ENCODE results near the gene ZNF337. TPM values are rescaled to one million over a fixed set of nuclear protein-coding genes. Genes with fewer than 3 reads are reported as not detected.
"Not testable (repeated sequence)": the region's sequence is repeated elsewhere in the genome, so short reads cannot be mapped to it uniquely, and the experiment has no call there.

The ZNF337 gene
- total RNA-seq, 1 donor from 2014 or later, result 16.2 TPM

DNA sequence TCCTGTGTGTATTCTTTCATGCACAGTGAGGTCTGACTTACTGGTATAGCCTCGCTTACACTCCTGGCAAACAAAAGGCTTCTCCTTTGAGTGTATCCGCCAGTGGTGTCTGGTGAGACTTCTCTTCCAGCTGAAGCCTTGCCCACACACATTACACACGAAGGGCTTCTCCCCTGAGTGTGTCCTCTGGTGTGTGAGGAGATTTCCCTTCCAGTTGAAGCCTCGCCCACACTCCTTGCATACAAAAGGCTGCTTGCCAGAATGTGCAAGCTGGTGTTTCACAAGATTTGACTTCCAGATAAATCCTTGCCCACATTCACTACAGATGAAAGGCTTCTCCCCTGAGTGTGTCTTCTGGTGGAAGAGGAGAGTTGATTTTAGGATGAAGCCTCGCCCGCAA, 21.5 kb downstream of the ZNF337 start:
- H3K27ac ChIP-seq (ENCODE audit: low read depth, low read length), result no peak overlapping the region
- H3K4me1 ChIP-seq (ENCODE audit: control insufficient read depth in 3 of 3, insufficient read depth in 3 of 3, low read length in 3 of 3), result no peaks in the 10 kb centered on the region
- no peak overlapping the region for H3K4me3 ChIP-seq (ENCODE audit: low read length in 3 of 3)
- H3K27me3 ChIP-seq (ENCODE audit: control insufficient read depth in 3 of 3, insufficient read depth in 3 of 3, low read length in 3 of 3), result no peaks in the 10 kb centered on the region
- peaks cover 34 to 50% (median 45%) of the 10 kb centered on the region in 3 donors for H3K36me3 ChIP-seq (ENCODE audit: control insufficient read depth in 3 of 3, insufficient read depth in 3 of 3, low read length in 3 of 3)
- no peaks in the 10 kb centered on the region for H3K9me3 ChIP-seq (ENCODE audit: control insufficient read depth in 3 of 3, low read length in 3 of 3)
- H3K9ac ChIP-seq (ENCODE audit: low read depth in 1 of 3, low read length in 3 of 3), result no peak overlapping the region

DNA sequence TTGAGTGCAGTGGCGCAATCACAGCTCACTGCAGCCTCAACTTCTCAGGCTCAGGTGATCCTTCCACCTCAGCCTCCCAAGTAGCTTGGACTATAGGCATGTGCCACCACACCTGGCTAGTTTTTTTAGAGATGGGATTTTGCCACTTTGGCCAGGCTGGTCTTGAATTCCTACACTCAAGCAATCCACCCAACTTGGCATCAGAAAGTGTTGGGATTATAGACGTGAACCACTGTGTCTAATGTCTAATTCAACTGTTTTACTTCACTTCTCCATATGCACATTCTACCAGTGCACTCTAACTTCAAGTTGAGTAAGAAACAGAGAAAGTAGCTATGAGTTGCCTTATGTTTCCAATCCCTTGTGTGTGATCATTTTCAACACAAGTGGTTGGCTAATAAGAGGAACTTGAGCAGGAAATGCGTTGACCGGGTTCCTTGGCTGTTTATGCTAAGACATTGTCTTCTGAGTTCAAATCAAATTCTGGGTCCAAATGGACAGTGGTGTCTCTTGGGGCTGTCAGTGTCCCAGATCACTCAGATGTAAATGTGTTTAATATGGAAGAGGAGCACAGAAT, 23.9 kb downstream of the ZNF337 start:
- Histone ChIP-seq H3K4me1 (ENCODE audit: control insufficient read depth in 3 of 3, insufficient read depth in 3 of 3, low read length in 3 of 3) (peaks cover 0 to 3% (median 0%) of the 10 kb centered on the region in 3 donors), H3K27ac (ENCODE audit: low read depth, low read length) (no peak overlapping the region), H3K36me3 (ENCODE audit: control insufficient read depth in 3 of 3, insufficient read depth in 3 of 3, low read length in 3 of 3) (peaks cover 30 to 43% (median 40%) of the 10 kb centered on the region in 3 donors), H3K9ac (ENCODE audit: low read depth in 1 of 3, low read length in 3 of 3) (no peak overlapping the region), H3K9me3 (ENCODE audit: control insufficient read depth in 3 of 3, low read length in 3 of 3) (no peaks in the 10 kb centered on the region), H3K4me3 (ENCODE audit: low read length in 3 of 3) (no peak overlapping the region), H3K27me3 (ENCODE audit: control insufficient read depth in 3 of 3, insufficient read depth in 3 of 3, low read length in 3 of 3) (no peaks in the 10 kb centered on the region)

DNA sequence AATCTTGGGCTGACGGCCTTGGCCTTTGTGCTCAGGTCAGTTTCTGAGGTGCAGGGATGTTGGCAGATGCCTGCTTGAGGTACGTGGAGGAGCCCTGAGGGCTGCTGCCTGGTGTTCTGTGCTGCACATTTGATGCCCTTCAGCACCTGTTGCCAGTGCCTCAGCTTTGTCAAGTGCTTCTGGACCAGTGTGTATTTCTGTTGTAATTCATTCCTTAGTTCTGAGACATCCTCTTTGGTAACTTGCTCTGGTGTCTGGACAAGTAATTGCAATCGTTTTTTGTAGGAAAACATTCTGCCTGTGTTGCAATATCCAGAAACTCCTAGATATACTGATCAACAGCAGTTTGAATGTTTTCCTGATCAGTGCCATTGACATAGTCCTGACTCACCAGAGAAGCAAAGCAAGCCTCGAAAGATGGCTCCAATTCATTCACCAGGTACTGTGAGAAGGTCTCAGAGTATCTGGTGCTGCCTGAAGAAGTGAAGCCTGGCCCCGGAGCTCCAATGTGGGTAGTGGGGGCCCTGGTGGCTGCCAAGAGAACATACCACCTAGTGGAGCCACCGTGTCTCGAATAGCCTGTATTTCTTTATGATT, 26.7 kb downstream of the ZNF337 start:
- Histone ChIP-seq H3K9me3 (ENCODE audit: control insufficient read depth in 3 of 3, low read length in 3 of 3) (no peaks in the 10 kb centered on the region), H3K27ac (ENCODE audit: low read depth, low read length) (no peak overlapping the region), H3K4me1 (ENCODE audit: control insufficient read depth in 3 of 3, insufficient read depth in 3 of 3, low read length in 3 of 3) (peaks cover 0 to 3% (median 0%) of the 10 kb centered on the region in 3 donors), H3K9ac (ENCODE audit: low read depth in 1 of 3, low read length in 3 of 3) (no peak overlapping the region), H3K36me3 (ENCODE audit: control insufficient read depth in 3 of 3, insufficient read depth in 3 of 3, low read length in 3 of 3) (peaks cover 17 to 22% (median 19%) of the 10 kb centered on the region in 3 donors), H3K4me3 (ENCODE audit: low read length in 3 of 3) (no peak overlapping the region), H3K27me3 (ENCODE audit: control insufficient read depth in 3 of 3, insufficient read depth in 3 of 3, low read length in 3 of 3) (no peaks in the 10 kb centered on the region)

DNA sequence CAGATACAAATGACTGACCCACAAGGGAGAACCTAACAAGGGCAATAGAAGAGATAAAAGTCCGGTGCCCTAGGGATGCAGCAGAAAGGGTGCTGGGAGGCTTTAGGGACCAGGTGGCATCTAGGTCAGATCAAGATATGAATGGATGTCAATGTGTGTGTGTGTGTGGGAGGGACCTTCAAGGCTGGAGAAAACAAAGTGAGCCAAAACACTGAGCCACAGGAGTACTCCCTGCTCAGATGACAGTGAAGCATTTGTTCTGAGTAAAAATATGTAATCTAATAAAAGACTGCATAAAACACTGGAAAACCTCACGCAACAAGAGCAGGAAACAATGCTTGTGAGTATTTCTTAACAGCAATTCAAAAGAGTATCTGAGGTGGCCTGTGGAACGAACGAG, 28.2 kb downstream of the ZNF337 start:
- peaks cover 5 to 8% (median 6%) of the 10 kb centered on the region in 3 donors for H3K36me3 ChIP-seq (ENCODE audit: control insufficient read depth in 3 of 3, insufficient read depth in 3 of 3, low read length in 3 of 3)
- no peaks in the 10 kb centered on the region for H3K9me3 ChIP-seq (ENCODE audit: control insufficient read depth in 3 of 3, low read length in 3 of 3)
- H3K4me3 ChIP-seq (ENCODE audit: low read length in 3 of 3), result no peak overlapping the region
- no peak overlapping the region for H3K9ac ChIP-seq (ENCODE audit: low read depth in 1 of 3, low read length in 3 of 3)
- peaks cover 0 to 3% (median 0%) of the 10 kb centered on the region in 3 donors for H3K4me1 ChIP-seq (ENCODE audit: control insufficient read depth in 3 of 3, insufficient read depth in 3 of 3, low read length in 3 of 3)
- H3K27me3 ChIP-seq (ENCODE audit: control insufficient read depth in 3 of 3, insufficient read depth in 3 of 3, low read length in 3 of 3), result no peaks in the 10 kb centered on the region
- H3K27ac ChIP-seq (ENCODE audit: low read depth, low read length), result no peak overlapping the region

DNA sequence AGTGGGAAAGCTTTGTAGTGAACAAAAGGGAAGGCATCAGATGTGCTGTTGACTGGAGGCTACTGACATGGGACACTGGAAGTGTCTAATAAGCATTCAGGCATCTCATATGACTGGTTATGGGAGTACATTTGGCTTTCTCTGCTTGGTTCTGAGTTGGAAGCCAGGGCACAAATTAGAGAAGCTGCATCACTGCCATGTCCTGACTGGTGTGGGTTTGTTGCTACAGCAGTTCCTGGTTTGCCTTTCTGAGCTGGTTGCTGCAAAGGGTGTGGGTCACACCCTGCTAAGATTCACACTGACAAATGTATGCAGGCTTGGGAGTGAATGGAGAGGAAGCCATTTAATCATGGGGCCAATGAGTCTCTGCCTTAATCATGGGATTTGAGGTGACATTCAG, 36.7 kb downstream of the ZNF337 start:
- no peak overlapping the region for H3K4me3 ChIP-seq (ENCODE audit: low read length in 3 of 3)
- H3K9me3 ChIP-seq (ENCODE audit: control insufficient read depth in 3 of 3, low read length in 3 of 3), result no peaks in the 10 kb centered on the region
- no peak overlapping the region for H3K27ac ChIP-seq (ENCODE audit: low read depth, low read length)
- H3K4me1 ChIP-seq (ENCODE audit: control insufficient read depth in 3 of 3, insufficient read depth in 3 of 3, low read length in 3 of 3), result no peaks in the 10 kb centered on the region
- no peaks in the 10 kb centered on the region for H3K27me3 ChIP-seq (ENCODE audit: control insufficient read depth in 3 of 3, insufficient read depth in 3 of 3, low read length in 3 of 3)
- H3K36me3 ChIP-seq (ENCODE audit: control insufficient read depth in 3 of 3, insufficient read depth in 3 of 3, low read length in 3 of 3), result no peaks in the 10 kb centered on the region
- no peak overlapping the region for H3K9ac ChIP-seq (ENCODE audit: low read depth in 1 of 3, low read length in 3 of 3)

DNA sequence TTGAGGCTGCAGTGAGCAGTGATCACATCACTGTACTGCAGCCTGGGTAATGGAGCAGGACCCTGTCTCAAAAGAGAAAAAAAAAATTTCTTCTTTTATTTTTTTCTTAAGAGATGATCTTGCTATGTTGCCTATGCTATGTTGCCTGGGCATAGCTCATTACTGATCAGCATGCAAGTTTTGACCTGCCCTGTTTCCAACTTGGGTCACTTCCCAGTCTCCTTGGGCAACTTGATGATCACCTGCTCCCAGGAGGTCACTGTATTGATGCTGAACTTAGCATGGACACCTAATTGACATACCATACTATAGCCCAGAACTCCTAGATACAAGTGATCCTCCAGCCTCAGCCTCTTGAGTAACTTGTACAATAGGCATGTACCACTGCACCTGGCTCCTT, 42.2 kb downstream of the ZNF337 start:
- Histone ChIP-seq H3K9ac (ENCODE audit: low read depth in 1 of 3, low read length in 3 of 3) (no peak overlapping the region), H3K27me3 (ENCODE audit: control insufficient read depth in 3 of 3, insufficient read depth in 3 of 3, low read length in 3 of 3) (no peaks in the 10 kb centered on the region), H3K27ac (ENCODE audit: low read depth, low read length) (no peak overlapping the region), H3K4me3 (ENCODE audit: low read length in 3 of 3) (no peak overlapping the region), H3K9me3 (ENCODE audit: control insufficient read depth in 3 of 3, low read length in 3 of 3) (no peaks in the 10 kb centered on the region), H3K4me1 (ENCODE audit: control insufficient read depth in 3 of 3, insufficient read depth in 3 of 3, low read length in 3 of 3) (no peaks in the 10 kb centered on the region), H3K36me3 (ENCODE audit: control insufficient read depth in 3 of 3, insufficient read depth in 3 of 3, low read length in 3 of 3) (no peaks in the 10 kb centered on the region)

DNA sequence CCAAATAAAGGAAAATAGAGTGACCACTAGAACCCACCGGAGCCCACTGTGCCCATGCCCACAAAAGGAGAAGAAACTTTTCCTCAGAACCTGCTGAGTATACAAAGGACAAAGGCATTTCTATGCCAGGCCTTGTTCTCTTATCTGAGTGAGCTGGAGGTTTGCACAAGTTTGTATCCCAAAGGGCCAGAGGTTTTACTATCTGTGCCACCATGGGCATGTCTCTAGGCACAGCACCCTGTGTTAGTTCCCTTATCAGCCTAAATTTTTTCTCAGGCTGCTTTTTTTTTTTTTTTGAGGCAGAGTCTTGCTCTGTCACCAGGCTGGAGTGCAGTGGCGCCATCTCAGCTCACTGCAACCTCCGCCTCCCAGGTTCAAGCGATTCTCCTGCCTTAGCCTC, 43.8 kb downstream of the ZNF337 start:
- H3K36me3 ChIP-seq (ENCODE audit: control insufficient read depth in 3 of 3, insufficient read depth in 3 of 3, low read length in 3 of 3); H3K9ac ChIP-seq (ENCODE audit: low read depth in 1 of 3, low read length in 3 of 3); H3K4me1 ChIP-seq (ENCODE audit: control insufficient read depth in 3 of 3, insufficient read depth in 3 of 3, low read length in 3 of 3); H3K4me3 ChIP-seq (ENCODE audit: low read length in 3 of 3); H3K9me3 ChIP-seq (ENCODE audit: control insufficient read depth in 3 of 3, low read length in 3 of 3); H3K27ac ChIP-seq (ENCODE audit: low read depth, low read length); H3K27me3 ChIP-seq (ENCODE audit: control insufficient read depth in 3 of 3, insufficient read depth in 3 of 3, low read length in 3 of 3): not testable (repeated sequence)

DNA sequence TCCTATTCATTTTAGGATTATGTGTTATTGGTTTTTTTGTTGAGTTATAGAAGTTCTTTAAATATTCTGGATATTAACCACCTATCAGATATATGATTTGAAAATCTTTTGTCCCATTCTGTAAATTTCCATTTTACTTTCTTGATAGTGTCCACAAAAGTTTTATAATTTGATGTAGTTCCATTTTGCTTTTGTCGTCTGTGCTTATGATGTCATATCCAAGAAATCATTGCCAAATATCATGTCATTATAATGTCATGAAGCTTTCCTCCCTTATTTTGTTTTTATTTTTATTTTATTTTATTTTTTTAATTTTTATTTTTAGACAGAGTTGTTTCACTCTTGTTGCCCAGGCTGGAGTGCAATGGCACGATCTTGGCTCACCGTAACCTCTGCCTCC, 51.8 kb downstream of the ZNF337 start:
- Histone ChIP-seq H3K27ac (ENCODE audit: low read depth, low read length) (no peak overlapping the region), H3K27me3 (ENCODE audit: control insufficient read depth in 3 of 3, insufficient read depth in 3 of 3, low read length in 3 of 3) (no peaks in the 10 kb centered on the region), H3K4me1 (ENCODE audit: control insufficient read depth in 3 of 3, insufficient read depth in 3 of 3, low read length in 3 of 3) (no peaks in the 10 kb centered on the region), H3K4me3 (ENCODE audit: low read length in 3 of 3) (no peak overlapping the region), H3K9me3 (ENCODE audit: control insufficient read depth in 3 of 3, low read length in 3 of 3) (no peaks in the 10 kb centered on the region), H3K9ac (ENCODE audit: low read depth in 1 of 3, low read length in 3 of 3) (no peak overlapping the region), H3K36me3 (ENCODE audit: control insufficient read depth in 3 of 3, insufficient read depth in 3 of 3, low read length in 3 of 3) (peaks cover 4% of the 10 kb centered on the region in 3 donors)

DNA sequence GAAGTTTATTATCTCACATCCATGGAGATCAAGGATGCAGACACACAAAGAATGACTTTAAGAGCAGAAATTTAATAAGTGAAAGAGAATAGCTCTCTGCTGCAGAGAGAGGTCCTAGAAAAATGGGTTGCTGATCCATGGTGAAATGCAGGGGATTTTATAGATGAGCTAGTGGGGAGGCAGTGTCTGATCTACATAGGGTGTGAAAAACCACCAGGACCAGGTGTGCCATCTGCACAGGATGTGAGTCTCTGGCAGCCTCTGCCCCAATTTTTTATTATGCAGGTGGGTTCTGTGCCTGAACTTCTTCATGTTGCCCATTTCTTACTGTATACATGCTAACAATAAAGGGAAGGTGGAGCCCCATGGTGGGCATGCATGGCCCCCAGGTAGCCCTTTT, 52.9 kb downstream of the ZNF337 start:
- Histone ChIP-seq H3K9me3 (ENCODE audit: control insufficient read depth in 3 of 3, low read length in 3 of 3) (no peaks in the 10 kb centered on the region), H3K9ac (ENCODE audit: low read depth in 1 of 3, low read length in 3 of 3) (no peak overlapping the region), H3K36me3 (ENCODE audit: control insufficient read depth in 3 of 3, insufficient read depth in 3 of 3, low read length in 3 of 3) (peaks cover 4% of the 10 kb centered on the region in 3 donors), H3K27ac (ENCODE audit: low read depth, low read length) (no peak overlapping the region), H3K27me3 (ENCODE audit: control insufficient read depth in 3 of 3, insufficient read depth in 3 of 3, low read length in 3 of 3) (no peaks in the 10 kb centered on the region), H3K4me3 (ENCODE audit: low read length in 3 of 3) (no peak overlapping the region), H3K4me1 (ENCODE audit: control insufficient read depth in 3 of 3, insufficient read depth in 3 of 3, low read length in 3 of 3) (no peaks in the 10 kb centered on the region)

DNA sequence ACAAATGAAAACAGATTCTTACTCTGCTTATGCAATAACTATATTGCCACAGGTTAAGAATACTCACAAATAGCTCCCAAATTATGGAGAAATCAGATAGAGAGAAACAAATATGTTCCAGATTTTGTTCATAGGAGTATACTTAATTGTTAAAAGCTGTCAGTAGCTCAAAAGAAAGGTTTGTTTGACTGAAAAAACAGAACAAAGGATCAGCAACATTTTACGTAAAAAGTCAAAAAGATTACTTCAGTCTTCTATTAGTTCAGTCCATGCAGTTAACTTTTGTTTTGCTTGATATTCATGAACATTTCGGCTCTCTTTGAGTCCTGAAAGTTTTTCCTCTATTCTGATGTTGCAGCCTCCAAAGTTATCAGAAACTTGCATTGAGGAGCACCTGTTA, 59.4 kb downstream of the ZNF337 start:
- H3K36me3 ChIP-seq (ENCODE audit: control insufficient read depth in 3 of 3, insufficient read depth in 3 of 3, low read length in 3 of 3), result peaks cover 0 to 5% (median 0%) of the 10 kb centered on the region in 3 donors
- no peak overlapping the region for H3K27ac ChIP-seq (ENCODE audit: low read depth, low read length)
- H3K9ac ChIP-seq (ENCODE audit: low read depth in 1 of 3, low read length in 3 of 3), result no peak overlapping the region
- no peaks in the 10 kb centered on the region for H3K27me3 ChIP-seq (ENCODE audit: control insufficient read depth in 3 of 3, insufficient read depth in 3 of 3, low read length in 3 of 3)
- no peaks in the 10 kb centered on the region for H3K4me1 ChIP-seq (ENCODE audit: control insufficient read depth in 3 of 3, insufficient read depth in 3 of 3, low read length in 3 of 3)
- no peak overlapping the region for H3K4me3 ChIP-seq (ENCODE audit: low read length in 3 of 3)
- H3K9me3 ChIP-seq (ENCODE audit: control insufficient read depth in 3 of 3, low read length in 3 of 3), result no peaks in the 10 kb centered on the region

All from skeletal muscle tissue (tissue), 4 donors.